BE2C (cell line): ENCODE data around the gene STON1.
"Not testable (repeated sequence)": the region's sequence is repeated elsewhere in the genome, so short reads cannot be mapped to it uniquely, and the experiment has no call there.

Source experiments
- DNase-seq: peaks from one replicate; pipeline ENCODE4 v3.0.0-alpha.2; 2020
- H3K27me3 ChIP-seq: fragments of 250-450 bp; sonication (Bioruptor Pico); 2 replicates; pipeline ENCODE4 v1.5.1; 2020; ENCODE audit warnings: mild to moderate bottlenecking
- H3K36me3 ChIP-seq: fragments of 250-450 bp; sonication (Bioruptor Pico); 2 replicates; pipeline ENCODE4 v1.5.1; 2020; ENCODE audit warnings: mild to moderate bottlenecking
- H3K4me1 ChIP-seq: fragments of 250-450 bp; sonication (Bioruptor Pico); 2 replicates; pipeline ENCODE4 v1.5.1; 2020
- H3K4me3 ChIP-seq: 2 replicates; pipeline ENCODE4 v1.5.1; 2011; ENCODE audit warnings: low read depth, low read length
- H3K9me3 ChIP-seq: fragments of 250-450 bp; sonication (Bioruptor Pico); 2 replicates; pipeline ENCODE4 v1.5.1; 2020
- TF ChIP-seq, protein P1 (sequence below): IDR thresholded peaks from 2 replicates; pipeline ENCODE4 v1.5.1; 2012; ENCODE audit warnings: mild to moderate bottlenecking, low read depth, low read length

STON1 gene

DNA sequence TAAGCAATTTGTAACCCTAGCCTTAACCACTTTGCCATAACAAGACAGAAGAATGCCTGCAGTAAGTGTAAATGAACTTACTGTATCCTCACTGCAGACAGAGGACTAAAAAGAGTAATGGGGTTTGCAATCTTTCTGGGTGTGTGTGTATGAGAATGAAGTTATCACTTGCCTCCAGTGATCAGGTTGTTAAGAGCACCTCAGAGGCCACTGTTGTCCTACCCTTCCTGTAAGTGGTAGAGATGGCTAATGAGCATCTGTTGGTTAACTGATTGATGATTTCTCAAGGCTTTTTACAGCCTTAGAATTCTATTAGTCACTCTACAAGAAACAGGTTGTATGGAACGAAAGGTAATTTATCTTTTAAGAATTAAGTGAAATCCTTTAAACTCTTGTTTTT lies 60.1 kb downstream of the STON1 start:
- Histone ChIP-seq H3K27me3 (no peaks in the 10 kb centered on the region), H3K36me3 (no peaks in the 10 kb centered on the region), H3K9me3 (no peaks in the 10 kb centered on the region), H3K4me3 (no peak overlapping the region), H3K4me1 (no peaks in the 10 kb centered on the region)
- TF ChIP-seq, protein P1, sequence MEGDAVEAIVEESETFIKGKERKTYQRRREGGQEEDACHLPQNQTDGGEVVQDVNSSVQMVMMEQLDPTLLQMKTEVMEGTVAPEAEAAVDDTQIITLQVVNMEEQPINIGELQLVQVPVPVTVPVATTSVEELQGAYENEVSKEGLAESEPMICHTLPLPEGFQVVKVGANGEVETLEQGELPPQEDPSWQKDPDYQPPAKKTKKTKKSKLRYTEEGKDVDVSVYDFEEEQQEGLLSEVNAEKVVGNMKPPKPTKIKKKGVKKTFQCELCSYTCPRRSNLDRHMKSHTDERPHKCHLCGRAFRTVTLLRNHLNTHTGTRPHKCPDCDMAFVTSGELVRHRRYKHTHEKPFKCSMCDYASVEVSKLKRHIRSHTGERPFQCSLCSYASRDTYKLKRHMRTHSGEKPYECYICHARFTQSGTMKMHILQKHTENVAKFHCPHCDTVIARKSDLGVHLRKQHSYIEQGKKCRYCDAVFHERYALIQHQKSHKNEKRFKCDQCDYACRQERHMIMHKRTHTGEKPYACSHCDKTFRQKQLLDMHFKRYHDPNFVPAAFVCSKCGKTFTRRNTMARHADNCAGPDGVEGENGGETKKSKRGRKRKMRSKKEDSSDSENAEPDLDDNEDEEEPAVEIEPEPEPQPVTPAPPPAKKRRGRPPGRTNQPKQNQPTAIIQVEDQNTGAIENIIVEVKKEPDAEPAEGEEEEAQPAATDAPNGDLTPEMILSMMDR = no peak
- no peak for DNase-seq

DNA sequence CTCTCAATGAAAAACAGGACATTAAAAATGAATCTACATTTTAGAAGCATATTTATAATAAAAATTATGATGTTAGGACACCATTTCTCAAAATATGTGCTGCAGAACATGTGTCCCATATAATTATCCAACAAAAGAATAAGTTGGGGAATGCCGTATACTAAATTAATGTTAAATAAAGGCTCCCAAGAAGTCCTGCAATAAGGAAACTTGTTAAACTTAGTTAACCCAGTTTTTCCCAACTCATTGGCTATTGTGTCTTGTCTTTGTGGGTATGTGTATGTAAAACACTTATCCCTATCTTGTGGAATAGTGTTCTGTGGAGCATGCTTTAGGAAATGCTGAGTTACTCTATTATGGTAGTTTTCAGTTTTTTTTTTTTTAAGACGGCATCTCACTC lies 62.1 kb downstream of the STON1 start:
- H3K9me3 ChIP-seq = no peaks in the 10 kb centered on the region
- DNase-seq = no peak
- H3K36me3 ChIP-seq = no peaks in the 10 kb centered on the region
- TF ChIP-seq, protein P1 = no peak
- H3K4me1 ChIP-seq = no peaks in the 10 kb centered on the region
- no peaks in the 10 kb centered on the region for H3K27me3 ChIP-seq
- no peak overlapping the region for H3K4me3 ChIP-seq

DNA sequence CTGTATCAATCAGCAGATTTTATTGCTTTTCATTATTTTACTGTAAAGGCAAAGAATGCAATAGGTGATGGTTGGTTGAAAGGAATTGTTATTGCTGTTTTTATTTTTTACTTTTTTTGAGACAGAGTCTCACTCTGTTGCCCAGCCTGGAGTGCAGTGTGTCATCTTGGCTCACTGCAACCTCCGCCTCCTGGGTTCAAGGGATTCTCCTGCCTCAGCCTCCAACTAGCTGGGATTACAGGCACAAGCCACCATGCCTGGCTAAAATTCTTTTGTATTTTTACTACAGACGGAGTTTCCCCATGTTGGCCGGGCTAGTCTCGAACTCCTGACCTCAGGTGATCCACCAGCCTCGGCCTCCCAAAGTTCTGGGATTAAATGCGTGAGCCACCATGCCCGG lies 66.8 kb downstream of the STON1 start:
- not testable (repeated sequence) for H3K27me3 ChIP-seq, H3K9me3 ChIP-seq, H3K4me3 ChIP-seq, H3K36me3 ChIP-seq, H3K4me1 ChIP-seq, DNase-seq

DNA sequence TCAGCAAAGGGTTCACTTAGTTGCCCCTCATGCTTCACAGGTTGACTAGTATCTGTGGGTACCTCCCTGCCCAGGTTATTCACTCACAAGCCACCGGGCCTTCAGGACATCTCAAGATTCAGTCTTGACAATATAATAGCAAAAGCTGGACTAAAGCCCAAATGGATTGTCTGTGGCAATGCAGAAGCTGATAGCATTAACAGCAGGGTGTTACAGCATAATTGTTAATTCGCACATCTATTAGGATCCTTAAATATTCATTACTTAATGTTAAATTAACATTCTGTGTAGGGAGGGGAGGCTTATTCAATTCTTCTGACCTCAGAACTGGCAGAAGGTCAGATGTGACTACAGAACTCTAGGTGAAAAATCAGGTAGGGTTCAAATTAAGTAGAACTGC lies 67.5 kb downstream of the STON1 start:
- TF ChIP-seq, protein P1 = no peak
- DNase-seq = no peak

DNA sequence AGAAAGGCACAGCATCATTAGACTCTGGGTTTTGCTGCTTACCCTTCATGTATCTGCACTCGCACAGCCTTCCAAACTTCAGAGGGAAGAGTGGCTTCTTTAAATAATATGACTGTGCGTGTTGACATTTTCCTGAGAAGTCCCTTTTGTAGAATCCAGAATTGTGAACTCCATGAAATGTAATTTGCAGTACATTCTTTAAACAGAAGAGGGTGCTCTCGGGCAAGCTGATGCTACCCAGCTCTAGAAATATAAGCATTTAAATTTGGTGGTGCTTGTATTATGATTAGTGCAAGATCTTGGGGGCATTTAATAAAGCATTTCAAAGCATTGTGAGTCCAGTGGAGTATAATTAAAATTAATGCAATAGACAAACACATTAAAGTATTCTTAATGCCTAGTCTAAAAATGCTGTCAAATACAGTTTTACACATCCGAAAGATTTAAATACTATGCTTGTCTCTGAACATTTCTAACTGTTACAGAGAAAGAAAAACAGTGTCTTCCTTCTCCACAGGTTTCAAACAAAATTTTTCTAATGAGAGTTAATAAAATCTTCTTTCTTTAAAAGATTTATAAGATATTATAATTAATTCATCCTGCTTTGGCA lies 70.4 kb downstream of the STON1 start:
- Histone ChIP-seq H3K4me3 (no peak overlapping the region), H3K4me1 (no peaks in the 10 kb centered on the region), H3K27me3 (no peaks in the 10 kb centered on the region), H3K36me3 (no peaks in the 10 kb centered on the region), H3K9me3 (no peaks in the 10 kb centered on the region)
- TF ChIP-seq, protein P1 = peak; percentile 62
- DNase-seq = no peak

More for the DNA sequence above, 67.5 kb downstream of the STON1 start:
- no peak overlapping the region for H3K4me3 ChIP-seq
- H3K9me3 ChIP-seq = no peaks in the 10 kb centered on the region
- H3K36me3 ChIP-seq = no peaks in the 10 kb centered on the region
- no peaks in the 10 kb centered on the region for H3K27me3 ChIP-seq
- no peaks in the 10 kb centered on the region for H3K4me1 ChIP-seq

DNA sequence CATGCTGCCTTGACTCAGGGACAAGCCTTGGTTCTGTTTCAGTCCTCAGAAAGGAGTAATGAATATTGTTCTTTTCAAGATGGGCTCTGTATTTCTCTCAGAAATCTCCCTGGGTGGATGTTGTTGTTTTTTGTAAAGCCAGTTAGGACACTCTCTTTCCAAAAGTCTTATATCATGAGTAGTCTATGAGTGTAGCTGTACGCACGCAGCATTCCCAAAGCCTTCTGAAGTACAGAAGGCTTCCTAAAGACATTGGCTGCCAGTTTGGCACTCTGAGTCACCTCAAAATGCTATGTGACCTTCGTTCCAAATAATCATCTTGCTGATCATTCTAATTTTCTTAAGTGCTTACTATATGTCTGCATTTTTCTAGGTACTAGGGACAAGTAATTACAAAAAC lies 71.0 kb downstream of the STON1 start:
- no peak overlapping the region for H3K4me3 ChIP-seq
- H3K36me3 ChIP-seq = no peaks in the 10 kb centered on the region
- no peak for DNase-seq
- TF ChIP-seq, protein P1 = no peak
- no peaks in the 10 kb centered on the region for H3K4me1 ChIP-seq
- no peaks in the 10 kb centered on the region for H3K9me3 ChIP-seq
- no peaks in the 10 kb centered on the region for H3K27me3 ChIP-seq

DNA sequence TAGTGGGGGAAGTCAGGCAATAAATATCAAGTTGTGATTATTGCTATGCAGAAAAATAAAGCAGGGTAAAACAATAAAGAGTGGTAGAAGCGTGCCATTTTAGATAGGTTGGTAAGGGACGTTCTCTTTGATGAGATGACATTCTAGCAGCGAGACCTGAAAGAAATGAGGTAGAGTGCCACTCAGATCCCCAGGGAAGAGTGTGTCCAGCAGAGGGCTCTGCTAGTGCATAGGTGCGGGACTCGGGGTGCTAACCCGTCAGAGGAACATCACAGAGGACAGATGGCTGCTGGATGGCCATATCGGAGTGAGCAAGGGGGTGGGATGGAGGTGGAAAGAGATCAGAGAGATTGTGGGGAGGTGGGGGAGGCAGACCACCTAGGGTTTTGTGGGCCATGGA lies 71.4 kb downstream of the STON1 start:
- Histone ChIP-seq H3K4me1 (no peaks in the 10 kb centered on the region), H3K36me3 (no peaks in the 10 kb centered on the region), H3K4me3 (no peak overlapping the region), H3K27me3 (no peaks in the 10 kb centered on the region), H3K9me3 (no peaks in the 10 kb centered on the region)
- TF ChIP-seq, protein P1 = peak; percentile 59
- DNase-seq = peak; percentile 36
